Stimulated activated CD4-positive, alpha-beta T cell treated with anti-CD3 and anti-CD28 coated beads, Interleukin-2, amount 100 ng/mL, for 4 hours (primary cell): ENCODE measurements around the gene ARHGAP8.

Experiments used
- DNase-seq: peaks from one replicate; pipeline ENCODE4 v3.0.0-alpha.2; 2020; ENCODE audit warnings: low read depth

ARHGAP8 gene

GRCh38 chr22:44752285-44753188 is at the start of gene ARHGAP8:
TSS of gene ARHGAP8 (plus strand) at chr22:44752575. CDS start at chr22:44786528, 33,953 bp downstream.
- no peak for DNase-seq

- no peak for DNase-seq
Measured at GRCh38 chr22:44703255-44703870, 49.0 kb upstream of the ARHGAP8 start.

GRCh38 chr22:44704159-44705021 is 48.0 kb upstream of the ARHGAP8 start:
- no peak for DNase-seq

GRCh38 chr22:44705022-44705297 is 47.4 kb upstream of the ARHGAP8 start:
- DNase-seq: no peak

GRCh38 chr22:44706488-44706887 is 45.9 kb upstream of the ARHGAP8 start:
- no peak for DNase-seq

- DNase-seq: no peak
Measured at GRCh38 chr22:44707178-44707577, 45.2 kb upstream of the ARHGAP8 start.

- no peak for DNase-seq
Measured at GRCh38 chr22:44707752-44708151, 44.6 kb upstream of the ARHGAP8 start.

GRCh38 chr22:44709881-44710392 is 42.4 kb upstream of the ARHGAP8 start:
- DNase-seq: no peak

GRCh38 chr22:44710474-44711240 is 41.7 kb upstream of the ARHGAP8 start:
- no peak for DNase-seq

- DNase-seq: no peak
Measured at GRCh38 chr22:44711241-44711560, 41.2 kb upstream of the ARHGAP8 start.

- no peak for DNase-seq
Measured at GRCh38 chr22:44711690-44712555, 40.5 kb upstream of the ARHGAP8 start.

GRCh38 chr22:44712962-44713361 is 39.4 kb upstream of the ARHGAP8 start:
- DNase-seq: no peak

GRCh38 chr22:44714703-44715350 is 37.5 kb upstream of the ARHGAP8 start:
- no peak for DNase-seq

- no peak for DNase-seq
Measured at GRCh38 chr22:44718418-44718817, 34.0 kb upstream of the ARHGAP8 start.

- DNase-seq: no peak
Measured at GRCh38 chr22:44719586-44720368, 32.6 kb upstream of the ARHGAP8 start.

GRCh38 chr22:44721213-44721612 is 31.2 kb upstream of the ARHGAP8 start:
- no peak for DNase-seq

- no peak for DNase-seq
Measured at GRCh38 chr22:44722611-44723010, 29.8 kb upstream of the ARHGAP8 start.

GRCh38 chr22:44723801-44724200 is 28.6 kb upstream of the ARHGAP8 start:
- no peak for DNase-seq

- DNase-seq: no peak
Measured at GRCh38 chr22:44724416-44724815, 28.0 kb upstream of the ARHGAP8 start.

- DNase-seq: no peak
Measured at GRCh38 chr22:44724859-44725258, 27.5 kb upstream of the ARHGAP8 start.
